ENCODE results near the gene LIG1.
"Not testable (repeated sequence)": the region's sequence is repeated elsewhere in the genome, so short reads cannot be mapped to it uniquely, and the experiment has no call there.

The LIG1 gene

GRCh38 chr19:48123907-48124651 is 46.1 kb downstream of the LIG1 start:
- DNase-seq (ENCODE audit: low read depth, low spot score), result peak; percentile 84
- peak overlapping the region; percentile 63 for H3K27ac ChIP-seq

DNA sequence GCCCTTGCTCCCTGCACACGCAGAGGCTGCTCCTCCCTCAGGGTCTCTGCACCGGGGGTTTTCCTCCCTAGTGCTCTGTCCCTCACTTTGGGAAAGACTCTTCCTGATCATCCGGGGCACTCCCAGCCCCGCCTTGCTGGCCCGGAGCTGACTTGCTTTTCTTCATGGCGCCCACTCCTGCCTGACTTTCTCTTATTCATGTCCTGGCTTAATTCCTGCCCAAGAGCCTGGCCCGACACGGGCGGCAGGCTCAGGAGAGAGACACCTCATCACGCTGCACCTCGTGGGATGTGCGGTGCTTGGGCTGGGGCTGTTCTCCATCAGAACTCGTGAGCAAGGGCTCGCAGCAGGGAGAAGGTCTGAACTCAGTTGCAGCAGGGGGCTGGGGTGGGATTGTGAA is 47.7 kb downstream of the LIG1 start:
- peak overlapping the region; percentile 42 for H3K27ac ChIP-seq
- DNase-seq (ENCODE audit: low read depth, low spot score), result no peak

- no peak for DNase-seq (ENCODE audit: low read depth, low spot score)
These were observed 48.2 kb downstream of the LIG1 start for GRCh38 chr19:48121909-48122371.

DNA sequence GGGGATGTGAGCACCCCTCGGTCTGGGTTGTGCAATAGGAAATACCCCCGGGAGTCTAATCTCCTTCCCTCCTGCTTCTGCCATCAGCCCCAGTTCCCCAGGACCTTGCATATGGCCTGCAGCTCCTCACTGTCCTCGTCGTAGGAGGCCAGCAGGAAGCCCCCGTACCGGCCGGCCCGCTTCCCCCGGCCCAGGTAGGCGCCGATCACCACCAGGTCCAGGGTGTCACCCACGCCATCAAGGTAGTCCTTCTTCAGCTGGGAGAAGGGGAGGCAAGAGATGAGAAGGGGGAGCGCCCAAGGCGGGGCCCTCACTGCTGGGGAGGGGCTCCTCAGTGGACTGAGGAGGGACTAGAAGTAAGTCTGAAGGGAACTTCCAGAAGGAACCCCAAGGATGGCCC is 49.1 kb downstream of the LIG1 start:
- DNase-seq (ENCODE audit: low read depth, low spot score), result no peak
- H3K27ac ChIP-seq, result no peak overlapping the region

More at GRCh38 chr19:48121909-48122371, 48.2 kb downstream of the LIG1 start:
- H3K27ac ChIP-seq, result peak overlapping the region; percentile 42

DNA sequence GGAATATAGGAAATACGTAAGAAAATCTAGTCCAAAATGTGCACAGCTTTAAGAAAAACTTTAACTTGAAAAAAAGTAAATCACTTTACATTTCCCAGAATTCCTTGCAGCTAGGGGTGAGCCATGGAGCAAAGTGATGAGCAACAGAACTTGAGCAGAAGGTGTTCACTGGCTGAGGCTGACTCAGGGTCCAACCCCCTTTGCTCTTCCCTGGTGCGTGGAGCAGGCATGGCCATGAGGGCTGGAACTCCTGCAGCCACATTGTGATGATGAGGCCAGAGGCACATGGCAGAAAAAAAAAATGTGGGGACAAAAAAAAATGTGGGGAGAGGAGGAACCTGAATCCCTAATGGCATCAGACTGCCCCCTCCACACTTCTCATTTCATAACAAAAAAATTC is 49.6 kb downstream of the LIG1 start:
- no peak overlapping the region for H3K27ac ChIP-seq
- no peak for DNase-seq (ENCODE audit: low read depth, low spot score)

DNA sequence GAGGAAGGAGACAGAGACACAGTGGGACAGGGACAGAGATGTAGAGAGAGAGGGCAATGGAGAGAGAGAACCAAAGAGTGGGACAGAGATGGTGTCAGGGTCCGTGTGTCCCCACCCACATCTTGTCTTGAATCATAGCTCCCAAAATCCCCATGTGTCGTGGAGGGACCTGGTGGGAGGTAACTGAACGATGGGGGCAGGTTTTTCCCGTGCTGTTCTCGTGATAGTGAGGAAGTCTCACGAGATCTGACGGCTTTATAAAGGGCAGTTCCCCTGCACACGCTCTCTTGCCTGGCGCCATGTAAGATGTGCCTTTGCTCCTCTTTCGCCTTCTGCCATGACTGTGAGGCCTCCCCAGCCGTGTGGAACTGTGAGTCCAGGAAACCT is 52.0 kb downstream of the LIG1 start:
- DNase-seq (ENCODE audit: low read depth, low spot score), result no peak
- H3K27ac ChIP-seq, result no peak overlapping the region

DNA sequence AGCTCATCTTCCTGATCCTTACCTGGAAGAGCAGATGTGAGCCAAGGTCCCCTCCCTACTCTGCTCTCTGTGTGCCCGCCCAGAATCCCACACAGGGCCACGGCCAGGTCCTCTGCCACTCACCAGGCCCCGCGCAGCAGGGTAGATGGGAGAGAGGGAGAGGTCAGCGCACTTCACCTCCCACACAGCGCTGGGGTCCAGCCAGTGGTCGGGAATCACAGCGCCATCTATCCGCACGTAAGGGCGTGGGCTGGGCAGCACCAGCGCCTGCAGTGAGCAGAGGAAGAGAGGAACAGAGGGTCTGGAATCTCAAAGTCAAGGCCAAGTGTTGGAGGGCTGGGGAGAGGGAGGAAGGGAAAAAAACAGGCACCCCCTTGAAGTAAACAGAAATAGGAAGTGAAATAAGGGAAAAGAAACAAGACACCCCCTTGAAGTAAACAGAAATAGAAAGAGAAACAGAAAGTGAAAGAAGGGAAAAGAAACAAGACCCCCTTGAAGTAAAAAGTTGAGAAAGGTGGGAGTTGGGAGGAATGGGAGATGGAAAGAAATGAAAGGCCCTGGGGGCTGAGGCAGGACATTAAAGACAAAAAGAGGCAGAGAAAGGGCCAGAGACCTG is 52.5 kb downstream of the LIG1 start:
- H3K27ac ChIP-seq, result no peak overlapping the region
- no peak for DNase-seq (ENCODE audit: low read depth, low spot score)

DNA sequence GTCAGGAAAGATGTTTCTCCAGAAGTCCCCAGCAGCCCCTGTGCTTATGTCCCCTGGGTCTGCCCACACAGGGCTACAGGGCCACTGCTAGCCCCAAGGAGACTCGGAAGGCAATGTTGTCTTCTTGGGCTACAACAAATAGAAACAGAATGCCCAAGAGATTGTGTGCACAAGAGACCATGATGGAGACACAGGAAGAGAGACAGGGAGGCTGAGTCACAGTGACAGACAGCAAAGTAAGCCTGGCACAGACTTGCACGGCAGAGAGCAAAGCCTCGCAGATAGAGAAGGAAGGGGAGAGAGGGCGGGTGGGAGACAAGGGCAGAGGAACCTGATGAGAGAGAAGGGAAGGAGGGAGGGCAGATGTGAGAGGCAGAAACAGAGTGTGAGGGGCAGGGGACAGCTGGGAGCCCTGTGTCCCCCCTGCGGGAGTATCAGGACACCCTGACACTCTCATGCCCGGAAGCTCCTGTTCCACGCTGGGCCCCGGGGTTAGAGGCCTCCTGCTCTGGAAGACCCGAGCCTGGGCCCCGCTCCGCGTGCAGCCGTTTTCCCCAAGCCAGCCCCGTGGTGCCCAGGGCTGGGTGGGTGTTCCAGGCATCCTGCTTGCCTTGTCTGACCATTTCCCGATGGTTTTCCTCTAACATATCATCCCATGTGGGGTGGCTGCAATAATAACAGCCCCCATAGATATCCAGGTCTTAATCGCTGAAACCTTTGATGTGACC is 56.8 kb downstream of the LIG1 start:
- no peak overlapping the region for H3K27ac ChIP-seq
- DNase-seq (ENCODE audit: low read depth, low spot score), result no peak

GRCh38 chr19:48111280-48111679 is 58.9 kb downstream of the LIG1 start:
- peak overlapping the region; percentile 82 for H3K27ac ChIP-seq

DNA sequence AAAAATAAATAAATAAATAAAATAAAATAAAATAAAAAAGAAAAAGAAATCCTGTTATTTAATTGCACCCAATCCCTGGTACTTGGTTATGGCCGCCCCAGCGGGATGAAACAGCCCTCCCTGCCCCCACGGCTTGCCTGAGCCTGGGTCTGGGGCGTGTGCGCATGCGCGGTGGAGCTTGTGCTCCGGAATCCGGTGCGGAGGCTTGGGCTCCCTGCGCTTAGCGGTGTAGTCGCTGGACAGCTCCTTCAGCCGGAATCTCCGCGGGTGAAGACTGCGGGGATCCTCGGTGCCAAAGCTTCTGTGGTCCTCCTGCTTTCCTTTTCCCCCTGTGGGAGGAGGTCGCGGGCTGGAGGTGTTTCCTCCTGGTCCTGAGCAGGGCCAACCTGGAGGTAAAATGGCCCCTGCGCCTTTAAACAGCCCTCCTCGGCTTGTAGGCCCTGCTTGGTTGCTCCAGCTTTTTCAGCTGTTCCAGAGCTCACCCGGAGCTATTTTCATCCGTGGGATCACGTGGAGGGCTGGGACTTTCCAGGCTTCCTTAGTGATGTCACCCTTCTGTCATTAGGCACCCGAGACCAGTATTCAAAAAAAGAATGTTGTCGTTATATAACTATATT is 59.7 kb downstream of the LIG1 start, which contains the start of gene PLA2G4C:
Gene PLA2G4C (minus strand): TSS at position 468 of the 617 bp plus-strand sequence. CDS start 4,288 bp downstream, outside the sequence.
- DNase-seq (ENCODE audit: low read depth, low spot score), result peak; percentile 33
- peak within 1 kb of the TSS; percentile 82 for H3K27ac ChIP-seq

More at GRCh38 chr19:48111280-48111679, 58.9 kb downstream of the LIG1 start:
- no peak for DNase-seq (ENCODE audit: low read depth, low spot score)

- no peak overlapping the region for H3K27ac ChIP-seq
- no peak for DNase-seq (ENCODE audit: low read depth, low spot score)
These were observed 61.0 kb downstream of the LIG1 start for GRCh38 chr19:48108997-48109782.

DNA sequence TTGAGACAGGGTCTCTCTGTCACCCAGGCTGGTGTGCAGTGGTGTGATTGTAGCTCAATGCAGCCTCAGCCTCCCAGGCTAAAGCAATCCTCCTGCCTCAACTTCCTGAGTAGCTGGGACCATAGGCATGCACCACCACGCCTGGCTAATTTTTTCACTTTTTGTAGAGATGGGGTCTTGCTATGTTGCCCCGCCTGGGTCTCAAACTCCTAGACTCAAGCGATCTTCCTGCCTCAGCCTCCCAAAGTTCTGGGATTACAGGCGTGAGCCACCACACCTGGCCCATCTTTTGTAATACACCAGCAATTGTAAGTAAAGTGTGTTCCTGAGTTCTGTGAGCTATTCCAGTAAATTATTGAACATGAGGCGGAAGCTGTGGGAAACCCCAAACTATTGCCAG is 66.2 kb downstream of the LIG1 start:
- H3K27ac ChIP-seq, result no peak overlapping the region
- DNase-seq (ENCODE audit: low read depth, low spot score), result no peak

DNA sequence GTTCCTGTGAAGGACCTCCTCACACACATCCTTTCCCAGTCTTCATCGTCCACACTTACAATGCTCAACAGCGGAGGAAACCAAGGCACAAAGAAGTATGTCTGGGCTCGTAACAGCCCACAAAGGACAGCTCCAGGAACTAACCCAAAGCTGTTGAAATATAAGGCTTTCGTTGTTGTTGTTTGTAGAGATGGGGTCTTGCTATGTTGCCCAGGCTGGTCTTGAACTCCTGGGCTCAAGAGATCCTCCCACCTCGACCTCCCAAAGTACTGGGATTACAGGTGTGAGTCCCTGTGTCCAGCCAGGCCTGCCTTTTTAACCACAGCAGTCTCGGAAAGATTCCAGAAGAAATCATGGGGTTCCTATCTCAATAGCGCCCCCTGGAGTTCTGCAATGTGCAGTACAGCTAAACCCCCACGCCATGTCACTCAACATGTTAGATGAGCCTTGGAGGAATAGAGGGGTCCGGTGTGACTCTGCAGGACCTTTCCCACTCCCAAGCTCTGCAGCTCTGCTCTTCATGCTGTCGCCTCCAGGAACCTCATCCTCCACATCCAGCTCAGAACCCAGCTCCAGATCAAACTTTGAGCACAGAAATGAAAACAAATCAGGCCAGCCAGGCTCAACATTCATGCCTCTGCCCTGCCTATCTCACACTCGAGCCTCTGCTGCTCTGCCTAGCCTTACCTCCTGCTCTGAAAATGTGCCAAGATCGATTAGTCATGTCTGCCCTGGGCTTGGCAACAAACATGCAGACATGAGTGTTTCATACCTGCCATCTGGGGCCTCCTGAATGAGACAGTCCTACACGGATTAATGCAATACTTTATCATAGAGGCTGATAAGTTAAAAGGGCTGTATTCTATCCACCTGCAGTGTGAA is 67.0 kb downstream of the LIG1 start:
- no peak overlapping the region for H3K27ac ChIP-seq
- DNase-seq (ENCODE audit: low read depth, low spot score), result peak; percentile 49

- no peak for DNase-seq (ENCODE audit: low read depth, low spot score)
- H3K27ac ChIP-seq, result no peak overlapping the region
These were observed 74.5 kb downstream of the LIG1 start for GRCh38 chr19:48095612-48096175.

DNA sequence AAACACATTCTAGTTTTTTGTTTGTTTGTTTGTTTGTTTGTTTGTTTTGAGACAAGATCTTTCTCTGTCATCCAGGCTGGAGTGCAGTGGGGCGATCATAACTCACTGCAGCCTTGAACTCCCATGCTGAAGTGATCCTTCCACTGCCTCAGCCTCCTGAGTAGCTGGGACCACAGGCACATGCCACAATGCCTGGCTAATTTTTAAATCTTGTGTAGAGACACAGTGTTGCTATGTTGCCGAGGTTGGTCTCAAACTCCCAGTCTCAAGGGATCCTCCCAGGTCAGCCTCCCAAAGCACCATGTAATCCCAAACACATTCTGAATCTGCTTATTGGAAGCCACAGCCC is 75.3 kb downstream of the LIG1 start:
- no peak overlapping the region for H3K27ac ChIP-seq
- no peak for DNase-seq (ENCODE audit: low read depth, low spot score)

DNA sequence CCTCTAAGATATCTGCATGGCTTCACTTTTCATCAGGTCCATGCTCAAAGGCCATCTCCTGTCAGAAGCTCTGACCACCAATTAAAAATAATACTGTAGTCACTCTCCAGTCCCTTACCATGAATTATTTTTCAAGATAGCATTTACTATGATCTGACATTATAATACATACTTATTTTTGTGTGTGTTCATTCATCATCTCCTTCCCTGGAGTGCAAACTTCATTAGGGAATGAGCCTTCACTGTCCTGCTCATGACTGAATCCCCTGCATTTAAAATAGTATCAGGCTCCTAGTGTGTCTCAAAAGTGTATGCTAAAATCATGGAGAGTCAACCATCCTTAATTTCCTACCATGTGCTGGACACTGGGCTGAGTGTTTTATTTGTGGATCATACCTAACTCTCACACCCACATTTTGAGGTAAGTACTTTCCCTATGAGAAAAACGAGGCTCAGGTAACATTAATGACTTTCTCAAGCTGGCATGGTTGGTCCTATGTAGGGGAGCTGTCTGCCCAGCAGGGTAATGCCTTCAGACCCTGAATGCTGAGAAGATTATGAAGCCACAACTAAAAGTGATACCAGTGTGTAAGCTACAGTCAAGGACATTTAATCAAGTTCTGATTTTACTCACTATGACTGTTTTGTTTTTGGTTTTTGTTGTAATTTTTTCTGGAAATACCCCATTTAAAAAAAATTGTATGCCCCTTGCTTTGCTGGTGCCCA is 75.9 kb downstream of the LIG1 start:
- no peak overlapping the region for H3K27ac ChIP-seq
- no peak for DNase-seq (ENCODE audit: low read depth, low spot score)

- DNase-seq (ENCODE audit: low read depth, low spot score), result peak; percentile 79
- H3K27ac ChIP-seq, result not testable (repeated sequence)
These were observed 78.9 kb downstream of the LIG1 start for GRCh38 chr19:48091111-48091718.
